ENCODE measurements around the gene VSNL1.

Gene VSNL1

DNA sequence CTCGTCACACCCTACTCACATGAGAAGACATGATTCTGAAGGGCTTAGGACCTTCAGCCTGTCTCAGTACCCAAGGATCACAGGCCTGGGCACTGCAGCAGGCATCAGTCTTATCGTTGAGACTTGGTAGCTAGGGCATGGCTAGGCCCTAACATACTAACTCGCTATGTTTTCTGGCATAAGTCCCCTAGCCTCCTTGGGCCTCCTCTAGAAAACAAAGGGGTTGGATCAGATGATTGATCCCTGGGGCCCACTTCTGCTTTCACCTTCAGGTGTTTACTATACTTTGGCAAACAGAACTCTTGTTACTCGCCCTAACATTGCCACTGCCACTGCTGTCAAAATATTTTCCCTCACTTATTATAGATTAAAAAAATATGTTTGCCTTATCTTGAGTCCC, 44.2 kb downstream of the VSNL1 start:
- no peak for DNase-seq

DNA sequence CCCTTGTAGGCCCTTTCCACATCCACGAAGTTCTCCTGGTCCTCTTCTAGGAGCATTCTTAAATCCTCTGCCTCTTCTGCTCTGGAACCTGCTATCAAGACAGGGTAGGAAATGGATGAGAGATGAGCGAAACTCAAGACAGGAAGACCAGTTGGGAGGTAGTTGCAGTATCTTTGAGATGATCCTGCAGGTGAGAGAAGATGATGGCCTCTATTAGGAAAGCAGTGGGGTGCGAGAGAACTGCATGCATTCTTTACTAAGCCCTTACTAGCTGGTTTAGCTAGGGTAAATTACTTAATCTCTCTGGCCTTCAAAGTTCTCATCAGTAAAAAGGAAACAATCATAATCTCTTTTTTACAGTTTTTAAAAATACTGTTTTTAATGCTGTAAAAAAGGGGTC, 47.0 kb downstream of the VSNL1 start:
- no peak for DNase-seq

DNA sequence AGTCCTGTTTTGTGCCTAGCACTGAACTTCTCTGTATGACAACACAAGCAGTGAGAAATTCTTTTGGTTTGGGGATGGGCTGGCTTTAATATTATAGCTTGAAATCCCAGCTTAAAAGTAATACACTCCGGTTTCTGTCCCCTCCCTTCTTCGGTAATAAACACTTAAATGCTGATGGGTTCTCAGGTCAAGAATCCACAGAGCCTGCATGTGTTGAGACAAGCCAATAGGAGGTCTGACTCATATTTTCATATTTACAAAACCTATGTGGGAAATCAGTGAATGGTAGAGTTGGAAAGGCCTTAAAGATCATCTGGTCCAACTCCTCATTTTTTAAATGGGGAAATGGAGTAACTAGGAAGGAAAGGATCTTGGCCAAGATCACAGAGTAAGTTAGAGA, 47.5 kb downstream of the VSNL1 start:
- no peak for DNase-seq

DNA sequence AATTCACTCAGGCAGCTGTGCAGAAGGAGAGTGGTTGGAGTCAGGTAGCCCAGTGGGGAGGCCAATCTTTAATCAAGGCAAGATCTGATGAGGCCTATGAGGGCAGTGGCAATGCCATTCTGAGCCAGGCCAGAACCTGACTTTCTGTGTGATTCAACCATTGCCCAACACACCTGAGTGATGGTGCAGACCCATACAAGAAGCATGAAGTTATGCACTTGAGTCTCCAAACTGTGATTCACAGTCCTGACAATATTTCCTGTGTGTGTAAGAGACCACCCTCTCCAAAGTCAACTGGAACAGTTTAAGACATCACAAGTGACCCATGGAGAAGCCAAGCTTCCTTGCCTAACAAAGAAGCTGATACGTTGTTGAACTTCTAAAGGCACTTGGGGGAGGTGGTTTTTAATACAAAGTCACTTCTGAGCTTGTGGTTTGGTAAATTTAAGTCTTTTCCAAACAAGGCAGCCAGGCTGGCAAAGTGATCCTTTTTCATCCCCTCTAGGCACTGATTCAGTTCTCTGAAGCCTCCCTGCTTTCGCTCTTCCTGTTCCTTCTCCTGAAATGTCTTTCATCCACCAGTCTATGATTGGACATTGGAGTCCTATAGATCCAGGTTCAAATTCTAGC, 49.0 kb downstream of the VSNL1 start:
- DNase-seq, result no peak

DNA sequence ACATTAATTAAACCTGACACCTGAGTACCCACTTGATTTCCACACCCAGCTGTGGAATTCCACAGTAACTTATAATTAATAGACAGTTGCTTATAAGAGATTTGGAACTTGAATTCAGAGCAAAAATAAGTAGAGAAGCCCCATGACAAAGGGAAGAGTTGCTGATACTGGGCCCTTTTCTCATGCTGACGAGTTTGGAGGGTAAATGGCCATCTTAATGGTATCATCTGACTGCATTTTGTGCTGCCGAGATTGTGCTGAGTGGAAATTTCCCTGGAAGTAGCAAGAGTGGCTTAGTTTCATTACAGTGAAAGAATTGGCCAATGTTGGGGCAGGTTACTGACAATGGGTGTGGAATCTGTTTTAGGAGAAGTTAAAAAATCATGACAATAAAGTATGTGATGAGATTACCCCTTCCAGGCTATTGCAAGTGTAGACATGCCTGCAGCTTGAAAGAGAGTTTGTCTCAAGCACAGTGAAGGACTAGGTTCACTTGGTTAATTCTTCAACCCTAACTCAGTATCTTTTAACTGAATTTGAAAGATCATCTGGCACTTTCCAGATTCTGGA, 49.9 kb downstream of the VSNL1 start:
- DNase-seq, result no peak

DNA sequence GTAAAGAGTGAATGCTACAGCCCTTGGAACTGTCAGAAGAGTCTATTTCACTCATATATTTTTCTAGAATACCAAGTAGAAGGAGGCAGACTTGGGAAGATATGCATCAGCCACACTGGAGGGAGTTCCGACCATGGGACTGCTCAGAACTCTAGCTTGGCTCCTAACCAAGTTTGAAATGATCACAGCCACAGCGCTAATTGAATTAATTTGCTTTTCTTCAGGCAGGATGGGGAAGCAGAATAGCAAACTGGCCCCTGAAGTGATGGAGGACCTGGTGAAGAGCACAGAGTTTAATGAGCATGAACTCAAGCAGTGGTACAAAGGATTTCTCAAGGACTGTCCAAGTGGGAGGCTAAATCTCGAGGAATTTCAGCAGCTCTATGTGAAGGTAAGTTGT, 51.4 kb downstream of the VSNL1 start:
- DNase-seq, result no peak

DNA sequence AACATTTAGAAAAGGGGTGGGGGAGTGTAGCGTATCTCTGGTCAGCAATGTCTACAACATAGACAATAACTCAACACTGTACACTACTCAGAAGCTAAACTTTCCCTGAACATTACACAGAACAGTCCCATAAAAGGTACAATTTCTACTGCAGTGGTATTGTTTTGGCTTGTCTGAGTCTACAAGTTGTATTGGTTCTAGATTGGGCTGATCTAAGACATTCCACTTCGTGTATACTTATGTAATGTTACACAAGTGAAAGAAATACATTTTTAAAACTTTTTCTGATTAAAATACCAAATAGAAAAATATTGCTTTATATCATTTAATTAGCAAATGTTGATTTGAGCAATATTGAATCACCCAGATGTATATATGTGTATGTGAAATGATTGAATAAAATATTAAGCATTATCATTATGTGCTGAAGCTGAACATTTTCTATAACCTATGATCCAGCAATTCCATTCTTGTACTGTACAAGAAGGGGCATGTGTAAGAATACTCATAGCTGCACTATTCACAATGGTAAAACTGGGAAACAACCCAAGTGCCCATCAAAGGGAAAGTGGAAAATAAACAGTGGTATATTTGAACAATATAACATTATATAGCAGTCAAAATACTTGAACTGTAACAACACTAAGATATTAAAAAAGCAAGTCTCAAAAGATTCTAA, 52.4 kb downstream of the VSNL1 start:
- DNase-seq, result no peak

DNA sequence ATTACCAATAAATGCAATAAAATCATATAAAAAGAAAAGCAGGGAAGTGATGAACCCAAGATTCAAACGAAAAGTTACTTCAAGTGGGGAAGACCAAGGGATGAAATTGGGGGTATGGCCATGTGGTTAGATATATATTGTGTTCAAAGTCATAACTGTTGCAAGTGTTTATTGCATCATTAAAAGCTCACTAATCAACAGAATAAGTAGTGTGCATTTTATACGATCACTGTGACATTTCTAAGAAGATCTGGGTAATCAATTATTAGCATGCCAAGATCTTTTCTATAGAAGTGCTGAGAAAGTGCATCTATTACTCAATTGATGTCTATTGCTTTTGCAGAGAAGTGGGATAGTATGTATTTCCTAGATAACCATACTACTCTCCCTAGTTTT, 52.9 kb downstream of the VSNL1 start:
- no peak for DNase-seq

DNA sequence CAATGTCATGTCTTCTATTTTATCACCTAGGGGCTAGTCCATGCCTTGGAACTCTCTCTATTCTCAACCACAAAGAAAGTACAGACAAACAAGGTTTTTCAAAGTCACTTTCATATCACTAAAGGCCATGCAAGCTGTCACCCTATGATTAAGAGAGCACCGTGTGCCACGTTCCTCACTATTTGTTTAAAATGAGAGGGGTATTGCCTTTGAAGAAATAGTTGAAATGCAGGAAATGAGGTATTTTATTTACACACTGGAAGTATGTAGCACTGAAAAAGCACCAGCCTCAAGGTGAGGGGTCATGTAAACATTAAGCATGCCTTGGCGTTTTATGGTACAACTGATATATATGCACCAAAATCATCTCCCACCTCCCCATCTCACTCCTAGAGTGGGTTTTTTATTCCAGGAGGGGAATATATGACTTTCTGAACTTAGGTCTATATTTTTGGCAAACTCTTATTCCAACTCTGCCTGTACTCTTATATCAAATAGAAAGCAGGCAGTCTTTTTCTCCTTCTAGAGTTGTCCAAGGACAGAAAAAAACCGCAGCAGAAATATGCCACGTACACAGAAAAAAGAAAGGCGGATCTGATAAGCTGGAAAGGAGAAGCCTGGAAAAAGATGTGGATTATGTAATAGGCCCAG, 53.5 kb downstream of the VSNL1 start:
- no peak for DNase-seq

DNA sequence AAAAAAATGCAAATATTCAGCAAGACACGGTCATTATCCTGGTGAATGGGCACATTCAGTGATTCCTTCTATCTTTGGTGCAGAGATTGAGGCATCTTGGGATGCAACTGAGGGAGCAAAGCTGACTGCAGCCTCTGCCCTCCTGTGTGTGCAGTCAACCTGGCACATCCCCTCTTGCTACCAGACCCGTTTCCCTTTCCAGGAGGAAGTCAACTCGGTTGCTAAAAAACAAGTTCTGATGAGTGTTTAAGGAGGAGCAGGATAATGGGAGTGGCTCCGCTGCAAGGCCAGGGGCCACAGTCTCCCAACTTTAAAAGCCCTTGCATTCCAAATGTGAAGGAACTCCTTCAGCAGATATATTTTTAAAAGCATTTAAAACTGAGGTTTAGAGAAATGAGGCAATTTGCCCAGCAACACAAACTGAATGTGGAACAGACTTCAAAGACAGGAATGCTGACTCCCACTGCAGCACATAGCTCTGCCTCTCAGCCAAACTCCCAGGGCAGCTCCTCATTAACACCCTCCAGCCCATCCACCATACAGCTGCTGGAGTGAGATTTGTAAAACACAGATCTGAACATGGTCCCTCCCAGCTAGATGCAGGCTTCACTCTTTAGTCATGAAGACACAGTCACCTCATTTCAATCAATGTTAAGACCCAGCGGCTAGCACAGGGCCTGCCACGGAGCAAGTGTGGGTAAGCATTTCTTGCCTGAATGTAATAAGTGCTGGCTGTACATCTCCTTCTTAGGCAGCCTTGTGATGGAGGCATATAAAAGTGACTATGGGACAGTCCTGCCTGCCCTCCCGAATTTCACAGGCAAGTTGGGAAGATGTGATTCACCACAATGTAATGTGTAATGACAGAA, 54.3 kb downstream of the VSNL1 start:
- DNase-seq, result no peak

DNA sequence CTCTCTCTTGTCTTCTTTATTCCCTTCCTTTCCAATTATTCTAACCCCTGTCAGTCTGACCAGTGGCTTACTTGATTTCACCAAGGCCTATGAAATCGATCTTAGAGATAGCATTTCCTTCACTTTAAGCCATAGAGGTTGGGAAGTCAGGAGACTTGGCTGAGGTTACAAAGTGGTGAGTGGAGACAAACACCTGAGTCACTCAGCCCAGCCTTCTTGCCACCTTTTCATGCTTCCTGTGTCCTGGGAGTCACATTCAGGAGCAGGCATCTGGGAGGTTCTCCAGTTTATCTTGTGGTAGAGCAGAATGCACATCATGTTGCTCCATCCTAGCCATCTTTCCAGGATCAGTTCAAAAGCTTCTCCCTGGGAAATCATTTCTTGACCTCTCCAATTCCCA, 59.1 kb downstream of the VSNL1 start:
- DNase-seq, result no peak

DNA sequence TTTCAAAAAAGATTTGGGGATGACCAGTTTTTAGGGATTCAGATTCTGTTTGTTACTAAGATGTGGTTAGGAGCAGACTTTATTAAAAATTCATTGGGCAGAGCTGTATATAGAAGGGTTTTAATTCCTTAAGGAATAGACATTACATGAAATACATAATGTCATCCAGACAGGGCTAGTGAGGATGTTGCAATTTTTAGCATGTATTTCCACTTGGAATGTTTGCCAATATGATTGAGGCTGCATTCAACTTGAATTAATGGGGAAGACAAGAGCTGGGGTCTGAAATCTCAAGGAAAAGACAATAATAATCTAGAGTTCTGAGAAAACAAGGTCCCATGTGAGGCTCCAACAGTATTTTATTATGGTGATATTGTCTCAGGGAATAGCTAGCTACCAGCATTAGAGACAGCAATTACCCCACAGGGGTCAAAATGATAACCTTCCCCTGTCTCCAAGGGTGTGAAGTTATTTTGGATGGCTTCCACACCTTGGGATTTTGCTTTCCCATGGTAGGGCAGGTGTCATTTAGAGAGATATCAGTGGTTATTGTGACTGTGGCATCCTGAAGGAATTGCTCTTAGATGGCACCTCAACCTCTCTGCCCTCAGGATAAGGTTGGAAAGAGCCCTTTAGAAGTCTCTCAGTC, 60.2 kb downstream of the VSNL1 start:
- no peak for DNase-seq

DNA sequence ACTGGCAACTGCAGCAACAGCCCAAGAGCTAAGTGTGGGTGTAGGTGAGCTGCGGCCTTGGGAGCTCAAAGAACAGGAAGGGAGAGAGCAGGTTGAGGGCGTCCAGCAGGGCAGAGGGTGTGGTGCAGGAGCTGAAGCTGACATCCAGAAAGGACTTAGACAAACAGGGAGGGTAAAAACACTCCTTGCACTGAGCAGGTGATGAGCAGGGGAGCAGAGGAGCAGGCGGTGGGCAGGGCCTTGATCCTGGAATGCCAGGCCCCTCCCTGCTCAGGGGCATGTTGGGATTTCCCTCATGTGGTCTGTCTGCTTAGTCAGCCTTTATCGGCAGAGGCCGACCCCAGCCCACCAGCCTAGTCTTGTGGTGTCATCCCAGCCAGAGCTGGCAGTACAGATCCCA, 63.6 kb downstream of the VSNL1 start:
- no peak for DNase-seq

DNA sequence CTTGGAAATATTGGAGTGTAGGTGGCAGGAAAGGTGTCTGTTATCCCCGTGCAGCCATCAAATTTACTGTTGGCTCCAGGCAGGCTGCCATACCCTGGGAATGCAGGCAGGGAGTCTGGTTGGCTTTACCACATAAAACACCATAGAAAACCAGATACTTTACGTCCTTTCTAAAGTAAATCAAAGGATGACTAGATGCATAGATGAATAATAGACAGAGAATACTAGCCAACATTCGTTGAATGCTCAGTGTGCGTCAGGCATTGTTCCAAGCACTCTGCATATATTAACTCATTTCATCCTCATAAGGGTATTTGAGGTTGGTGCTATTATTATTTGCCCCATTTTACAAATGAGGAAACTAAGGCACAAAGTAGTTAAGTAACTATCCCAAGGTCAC, 65.2 kb downstream of the VSNL1 start:
- DNase-seq, result no peak

DNA sequence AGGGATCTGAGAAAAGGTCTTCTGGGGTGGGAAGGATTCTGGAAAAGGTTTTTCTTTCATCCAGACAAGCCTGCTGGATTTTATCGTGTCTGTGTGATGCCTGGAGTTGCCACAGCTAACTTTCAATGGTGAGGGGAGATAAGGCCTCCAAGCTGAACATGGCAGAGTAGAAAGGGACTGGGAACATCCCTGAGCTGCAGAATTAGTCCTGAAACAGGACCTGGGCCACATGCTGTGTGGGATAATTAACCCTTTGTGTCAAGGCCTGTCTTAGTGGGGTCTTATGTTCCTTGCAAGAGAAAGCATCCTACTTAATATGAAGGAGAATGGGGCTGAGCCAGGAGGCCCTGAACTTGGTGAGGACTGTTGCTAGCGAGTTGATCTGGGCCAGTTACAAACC, 66.4 kb downstream of the VSNL1 start:
- DNase-seq, result no peak

DNA sequence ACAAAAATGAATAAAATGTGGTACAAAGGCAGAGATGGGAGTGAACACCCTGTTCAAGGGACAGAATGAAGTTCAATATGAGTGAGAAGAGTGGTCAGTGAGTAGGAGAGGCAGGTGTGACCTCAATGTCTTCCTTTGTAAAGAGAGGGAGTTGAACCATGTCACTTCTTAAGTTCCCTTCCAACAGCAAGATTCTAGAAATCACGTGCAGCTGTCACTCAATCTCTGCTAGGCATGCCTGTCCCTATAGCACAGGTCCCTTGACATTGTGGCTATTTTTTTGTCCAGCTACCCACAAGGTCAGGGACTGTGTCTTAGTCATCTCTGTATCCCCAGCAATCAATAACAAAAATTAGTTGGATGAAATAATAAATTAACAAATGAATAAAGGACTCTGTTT, 66.9 kb downstream of the VSNL1 start:
- no peak for DNase-seq

DNA sequence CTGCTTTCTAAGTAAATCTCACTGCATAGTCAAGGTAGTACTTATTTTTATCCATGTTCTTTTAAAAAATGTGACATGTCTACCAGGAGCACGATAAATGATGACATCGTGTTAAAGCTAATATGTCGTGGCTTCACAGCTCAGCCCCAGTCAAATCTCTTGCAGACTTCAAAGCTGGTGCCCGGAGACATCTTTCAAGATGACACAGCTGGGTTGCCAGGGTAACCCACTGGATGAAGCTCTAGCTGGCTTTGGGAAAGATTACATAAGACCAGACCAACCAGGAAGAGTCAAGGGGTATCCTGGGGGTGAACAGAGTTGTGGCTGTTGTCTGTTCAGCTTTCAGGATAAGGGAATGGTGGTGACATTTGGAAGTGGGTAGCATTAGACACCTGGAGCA, 67.8 kb downstream of the VSNL1 start:
- DNase-seq, result no peak

DNA sequence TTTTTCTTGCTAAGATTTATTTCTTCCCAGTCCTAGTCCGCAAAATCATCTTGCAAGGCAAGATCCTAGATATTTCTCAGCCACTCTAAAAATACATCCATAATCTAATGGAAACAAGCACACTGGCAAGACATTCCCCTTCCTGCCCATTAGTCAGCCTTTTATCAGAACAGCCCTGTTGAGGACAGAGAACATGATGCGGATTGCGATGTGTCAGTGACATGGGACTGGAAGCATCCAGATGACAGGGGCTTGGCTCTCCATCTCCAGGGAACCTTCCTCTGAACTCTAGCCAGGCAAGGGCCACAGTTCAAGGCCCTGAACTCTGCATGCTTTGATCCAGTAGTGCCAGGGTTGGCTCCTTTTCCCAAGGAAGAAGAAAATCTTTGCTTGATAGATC, 70.0 kb downstream of the VSNL1 start:
- no peak for DNase-seq

DNA sequence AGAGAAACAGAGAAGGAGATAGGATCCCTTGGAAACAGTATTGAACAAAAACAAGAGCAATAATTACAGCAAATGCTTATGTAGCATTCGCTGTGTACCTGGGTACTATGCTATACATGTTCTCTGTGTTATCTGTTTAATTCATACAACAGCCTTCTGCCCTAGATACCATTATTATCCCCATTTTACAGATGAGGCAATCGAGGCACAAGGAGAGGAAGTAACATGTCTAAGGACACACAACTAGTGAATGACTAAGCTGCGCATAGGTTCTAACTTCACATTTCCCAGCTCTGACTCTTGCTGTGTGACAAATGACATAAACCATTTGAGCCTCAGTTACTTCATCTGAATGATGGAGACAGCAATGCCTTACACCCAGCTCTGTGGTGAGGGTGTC, 70.5 kb downstream of the VSNL1 start:
- no peak for DNase-seq

DNA sequence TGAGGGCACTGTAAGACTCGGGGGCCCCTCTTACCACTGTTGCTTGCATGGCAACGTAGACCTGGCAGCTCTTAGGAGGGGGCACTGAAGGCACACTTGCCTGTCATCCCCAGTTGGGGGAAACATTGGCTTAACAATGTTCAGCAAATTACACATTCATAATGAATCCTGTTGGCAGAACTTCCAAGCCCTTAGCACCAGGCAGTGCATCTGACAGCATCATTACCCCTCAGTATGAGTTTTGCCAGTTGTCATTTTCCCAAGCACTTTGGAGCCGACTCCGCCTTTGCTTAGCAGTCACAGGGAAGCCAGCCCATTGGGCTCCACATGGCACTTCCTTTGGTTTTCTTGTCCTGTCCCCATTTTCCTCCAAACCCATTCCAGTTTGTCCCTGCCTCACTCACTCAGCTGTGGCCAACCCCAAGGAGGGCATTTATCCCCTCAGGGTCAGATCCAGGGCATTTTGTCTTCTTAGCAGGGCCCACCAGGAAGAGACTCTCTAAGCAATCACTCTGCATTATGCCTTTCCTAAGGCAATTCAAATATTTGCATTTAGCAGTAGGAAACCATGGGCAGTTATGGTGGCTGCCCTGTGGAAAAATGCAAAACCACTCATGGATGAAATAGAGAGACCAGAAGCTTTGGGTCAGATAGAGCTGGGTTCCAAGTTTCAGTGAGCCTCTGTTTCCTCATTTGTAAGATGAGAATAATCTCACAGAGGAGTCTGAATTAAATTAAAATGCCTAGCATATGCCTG, 73.9 kb downstream of the VSNL1 start:
- no peak for DNase-seq

DNA sequence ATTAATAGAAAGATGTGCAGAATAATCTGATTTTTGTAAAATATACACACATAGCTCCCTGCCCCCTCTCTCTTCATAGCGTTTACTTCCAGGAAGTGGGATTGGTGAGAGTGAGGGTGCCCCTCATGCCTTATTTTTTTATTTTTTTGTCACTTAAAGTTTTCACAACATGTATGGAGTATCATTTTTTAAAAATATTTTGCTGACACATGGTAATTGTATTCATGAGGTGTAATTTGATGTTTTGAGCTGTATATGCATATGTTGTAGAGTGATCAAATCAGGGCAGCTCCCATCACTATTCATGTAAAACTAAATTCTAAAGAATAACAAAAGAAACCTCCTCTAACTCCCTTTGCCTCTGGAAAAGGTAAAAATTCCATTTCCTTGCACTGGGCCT, 74.7 kb downstream of the VSNL1 start:
- DNase-seq, result no peak

DNA sequence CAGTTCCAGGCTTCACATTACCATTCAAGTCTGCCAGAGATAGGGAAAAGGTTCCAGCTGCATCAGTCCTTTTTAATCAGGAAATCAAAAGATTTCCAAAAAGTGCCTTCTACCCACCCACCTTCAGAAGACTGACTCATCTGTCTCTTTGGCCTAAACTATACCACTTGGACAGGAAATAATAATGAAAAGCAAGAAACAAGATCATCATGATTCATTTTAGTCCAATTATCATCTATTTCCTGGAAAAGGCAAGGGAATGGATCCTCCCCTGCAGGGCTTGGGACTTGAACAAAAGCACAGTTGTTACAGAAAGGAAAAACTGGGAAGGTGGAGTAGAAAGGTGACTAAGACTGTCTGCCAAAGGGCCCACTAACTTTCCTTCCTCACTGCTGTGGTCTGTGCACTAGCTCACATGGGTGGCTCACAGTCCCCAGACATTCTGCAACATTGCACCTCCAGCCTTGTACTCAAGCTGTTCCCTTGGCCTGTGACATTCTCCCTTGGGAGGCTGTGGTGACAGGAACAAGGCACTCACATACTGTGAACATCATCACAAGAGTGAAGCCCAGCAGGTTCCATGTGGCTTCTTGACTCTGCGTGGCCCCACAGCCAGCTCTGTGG, 75.3 kb downstream of the VSNL1 start:
- no peak for DNase-seq

Measured in SHP77 (cell line).